Measurements from ENCODE around the gene PHEX. TPM values are rescaled to one million over a fixed set of nuclear protein-coding genes. Genes with fewer than 3 reads are reported as not detected.

PHEX gene
- 0.27 TPM for total RNA-seq (2021; ENCODE audit: unreplicated experiment)
- 0.09 and 0.14 TPM in 2 replicates for polyA plus RNA-seq (2012)
- percentile 44 among the genes with signal in this experiment for Bru-seq, nascent RNA
- percentile 31 among the genes with signal in this experiment for BruChase-seq, experiment 1, labeled RNA remaining after a 6-hour chase
- BruChase-seq, experiment 2, labeled RNA remaining after a 2-hour chase = percentile 41 among the genes with signal in this experiment
- long read RNA-seq = 0 reads

GRCh38 chrX:22032084-22032483 is at the start of gene PHEX:
TSS of gene PHEX (plus strand) at chrX:22032325. CDS start at chrX:22033006, 681 bp downstream.
- Histone ChIP-seq H4K20me1 (ENCODE audit: insufficient read depth) (no peaks in the 10 kb centered on the region), H3K4me1 (ENCODE audit: control insufficient read depth in 1 of 2, insufficient read depth in 2 of 2, low read length in 2 of 2) (no peaks in the 10 kb centered on the region), H3K9ac (ENCODE audit: low read length) (no peak within 1 kb of the TSS), H3K4me3 (replicated peaks in 1 of 2; ENCODE audit: low read depth in 1 of 2, low read length in 2 of 2) (no peak within 1 kb of the TSS), H2AFZ (ENCODE audit: low read depth, low read length, poor library complexity, severe bottlenecking) (no peak within 1 kb of the TSS), H3K9me2 (ENCODE audit: insufficient read depth) (no peaks in the 10 kb centered on the region), H3K27me3 (ENCODE audit: insufficient read depth, low read length) (no peaks in the 10 kb centered on the region), H3K9me3 (ENCODE audit: control insufficient read depth in 1 of 2, insufficient read depth in 1 of 2, low read depth in 1 of 2, low read length in 2 of 2) (no peaks in the 10 kb centered on the region), H3K4me2 (ENCODE audit: low read length) (no peak within 1 kb of the TSS), H3K27ac (ENCODE audit: low read depth, low read length) (no peak within 1 kb of the TSS), H3K36me3 (ENCODE audit: control insufficient read depth in 1 of 2, insufficient read depth in 2 of 2, low read length in 2 of 2) (no peaks in the 10 kb centered on the region), H3K79me2 (ENCODE audit: insufficient read depth, low read length) (no peaks in the 10 kb centered on the region)
- TF ChIP-seq POLR2AphosphoS5 (IDR thresholded peaks at IDR 0.05; ENCODE audit: low read depth, low read length) (no peak), EZH2phosphoT487 (IDR thresholded peaks at IDR 0.05; ENCODE audit: borderline replicate concordance) (no peak), JUND (IDR thresholded peaks at IDR 0.05) (no peak)
- TF ChIP-seq, protein P1, sequence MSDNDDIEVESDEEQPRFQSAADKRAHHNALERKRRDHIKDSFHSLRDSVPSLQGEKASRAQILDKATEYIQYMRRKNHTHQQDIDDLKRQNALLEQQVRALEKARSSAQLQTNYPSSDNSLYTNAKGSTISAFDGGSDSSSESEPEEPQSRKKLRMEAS (IDR thresholded peaks at IDR 0.05) = no peak
- ATAC-seq = no peak
- ChIA-PET POLR2A (no interaction called here), RAD21 (ENCODE audit: low non-redundant PET in 1 of 2, low total read pairs in 2 of 2, uncharacterized antibody in 2 of 2, unreplicated experiment in 2 of 2) (no interaction called here), CTCF (no interaction called here)
- BruUV-seq (replicated peaks) = no TSS peak
- intact Hi-C loops (cut with micrococcal nuclease) = no loop called here
- DNase-seq (ENCODE audit: low read depth, low spot score) = no peak

DNA sequence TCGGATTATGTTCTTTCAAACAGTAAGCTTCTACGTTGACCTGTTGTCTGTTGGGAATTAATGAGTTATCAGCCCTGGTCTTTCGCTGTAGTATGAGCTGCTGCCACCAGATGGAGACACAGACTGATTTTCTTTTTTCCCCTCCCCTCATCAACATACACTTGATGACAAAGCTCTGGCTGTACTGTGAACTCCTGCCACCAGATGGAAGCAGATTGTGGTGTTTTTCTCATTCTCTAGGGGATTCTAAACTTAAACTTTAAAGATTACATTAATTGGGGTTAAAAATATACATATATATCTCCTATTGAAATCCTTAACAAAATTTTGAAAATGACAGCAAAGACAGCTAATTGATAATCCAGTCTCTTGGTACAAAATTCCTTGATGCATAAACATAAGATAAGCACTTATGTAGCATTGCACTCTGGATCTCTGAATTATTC is 46.8 kb upstream of the PHEX start:
- H3K4me1 ChIP-seq (ENCODE audit: control insufficient read depth in 1 of 2, insufficient read depth in 2 of 2, low read length in 2 of 2) = no peaks in the 10 kb centered on the region
- no peak overlapping the region for H2AFZ ChIP-seq (ENCODE audit: low read depth, low read length, poor library complexity, severe bottlenecking)
- peaks cover 0 to 15% of the 10 kb centered on the region in 2 experiments; a peak in 3 of 4 replicates for H3K36me3 ChIP-seq (ENCODE audit: control insufficient read depth in 1 of 2, insufficient read depth in 2 of 2, low read length in 2 of 2)
- no peak overlapping the region for H3K9ac ChIP-seq (ENCODE audit: low read length)
- no peak overlapping the region for H3K4me2 ChIP-seq (ENCODE audit: low read length)
- peaks cover 9% of the 10 kb centered on the region; the same call in 1 of the 2 replicates for H3K79me2 ChIP-seq (ENCODE audit: insufficient read depth, low read length)
- intact Hi-C loops (cut with micrococcal nuclease) = loop anchor here (5.0 kb wide), 3 partner anchors 762 to 1647 kb away; no protein-coding TSS in a partner anchor
- DNase-seq (ENCODE audit: low read depth, low spot score) (peak; percentile 26), ATAC-seq (peak; percentile 92)
- H3K9me3 ChIP-seq (ENCODE audit: control insufficient read depth in 1 of 2, insufficient read depth in 1 of 2, low read depth in 1 of 2, low read length in 2 of 2) = no peaks in the 10 kb centered on the region
- CTCF ChIA-PET = interaction anchor here (0.7 to 1.5 kb wide), 8 partner anchors 10 to 1917 kb away, joined by 3 to 5 read pairs (median 4); no protein-coding TSS in a partner anchor
- RAD21 ChIA-PET (ENCODE audit: low non-redundant PET in 1 of 2, low total read pairs in 2 of 2, uncharacterized antibody in 2 of 2, unreplicated experiment in 2 of 2) = interaction anchor here in 1 of 2 experiments (0.7 kb wide), 1 partner anchor 151 kb away, joined by 3 read pairs; no protein-coding TSS in a partner anchor
- BruUV-seq (replicated peaks) = no TSS peak
- peak; percentile 70 to 91 (median 74) for TF ChIP-seq CTCF (IDR thresholded peaks at IDR 0.05 in 2 of 3, conservative IDR thresholded peaks at IDR 0.05 in 1 of 3; ENCODE audit: borderline replicate concordance in 1 of 3, insufficient read depth in 1 of 3, low read depth in 2 of 3, low read length in 2 of 3)
- no peak for TF ChIP-seq EGR1 (IDR thresholded peaks at IDR 0.05; ENCODE audit: low read depth)
- TF ChIP-seq RAD21 (IDR thresholded peaks at IDR 0.05; ENCODE audit: low read depth) = peak; percentile 68
- TF ChIP-seq ELF1 (IDR thresholded peaks at IDR 0.05; ENCODE audit: borderline replicate concordance, low read depth) = no peak
- no peak overlapping the region for H3K27ac ChIP-seq (ENCODE audit: low read depth, low read length)
- no peak overlapping the region for H3K4me3 ChIP-seq (replicated peaks in 1 of 2; ENCODE audit: low read depth in 1 of 2, low read length in 2 of 2)
- no peaks in the 10 kb centered on the region; the same call in 1 of the 2 replicates for H4K20me1 ChIP-seq (ENCODE audit: insufficient read depth)
- no peaks in the 10 kb centered on the region for H3K9me2 ChIP-seq (ENCODE audit: insufficient read depth)
- POLR2A ChIA-PET = no interaction called here
- no peaks in the 10 kb centered on the region for H3K27me3 ChIP-seq (ENCODE audit: insufficient read depth, low read length)

Data from HCT116 (cell line).